HFFc6 (cell line): ENCODE measurements around the gene POGK. TPM values are rescaled to one million over a fixed set of nuclear protein-coding genes. Genes with fewer than 3 reads are reported as not detected.
A peak's percentile ranks its signal among the peaks of the same experiment; 100 is the strongest.

ENCODE experiments used
- DNase-seq: peaks from one replicate; pipeline ENCODE4 v3.0.0-alpha.2; 2018
- H3K27ac Mint-ChIP-seq: 2 replicates; pipeline ENCODE4 v1.8.0; 2020; ENCODE audit warnings: mild to moderate bottlenecking, mixed read lengths
- H3K27me3 Mint-ChIP-seq: 2 replicates; pipeline ENCODE4 v1.8.0; 2021; ENCODE audit warnings: mild to moderate bottlenecking, moderate library complexity, mixed read lengths; ENCODE audit not compliant: insufficient read depth
- H3K36me3 Mint-ChIP-seq: 2 replicates; pipeline ENCODE4 v1.8.0; 2021; ENCODE audit warnings: low read depth, mixed read lengths
- H3K4me1 Mint-ChIP-seq: 2 replicates; pipeline ENCODE4 v1.8.0; 2020; ENCODE audit warnings: low read depth, mixed read lengths
- H3K4me3 Mint-ChIP-seq: 2 replicates; pipeline ENCODE4 v1.8.0; 2020; ENCODE audit warnings: mild to moderate bottlenecking, moderate library complexity, mixed read lengths
- H3K9me3 Mint-ChIP-seq: 2 replicates; pipeline ENCODE4 v1.8.0; 2020; ENCODE audit warnings: mild to moderate bottlenecking, mixed read lengths
- CTCF ChIP-seq: fragments of 200-600 bp; sonication (generic); IDR thresholded peaks from 2 replicates; pipeline ENCODE4 v1.5.0; 2021; ENCODE audit warnings: antibody characterized with exemption, mild to moderate bottlenecking
- long read RNA-seq: library from polyadenylated mRNA; unstranded; transcript quantifications from one replicate; pipeline ENCODE4 v2.0.0, GENCODE V29; 2019
- total RNA-seq, 6 experiments: library from RNA; stranded (reverse); fragmentation: NEBNext Ultra II Directional; extraction: Animal tissue kit (Norgen Biotek cat#: 25700); gene quantifications; 2 replicates in 1 of 6; 3 replicates in 5 of 6; pipeline ENCODE4 v1.2.3, GENCODE V29; 2021

Gene POGK, protein sequence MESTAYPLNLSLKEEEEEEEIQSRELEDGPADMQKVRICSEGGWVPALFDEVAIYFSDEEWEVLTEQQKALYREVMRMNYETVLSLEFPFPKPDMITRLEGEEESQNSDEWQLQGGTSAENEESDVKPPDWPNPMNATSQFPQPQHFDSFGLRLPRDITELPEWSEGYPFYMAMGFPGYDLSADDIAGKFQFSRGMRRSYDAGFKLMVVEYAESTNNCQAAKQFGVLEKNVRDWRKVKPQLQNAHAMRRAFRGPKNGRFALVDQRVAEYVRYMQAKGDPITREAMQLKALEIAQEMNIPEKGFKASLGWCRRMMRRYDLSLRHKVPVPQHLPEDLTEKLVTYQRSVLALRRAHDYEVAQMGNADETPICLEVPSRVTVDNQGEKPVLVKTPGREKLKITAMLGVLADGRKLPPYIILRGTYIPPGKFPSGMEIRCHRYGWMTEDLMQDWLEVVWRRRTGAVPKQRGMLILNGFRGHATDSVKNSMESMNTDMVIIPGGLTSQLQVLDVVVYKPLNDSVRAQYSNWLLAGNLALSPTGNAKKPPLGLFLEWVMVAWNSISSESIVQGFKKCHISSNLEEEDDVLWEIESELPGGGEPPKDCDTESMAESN
- total RNA-seq, result 10 to 100 TPM; 27.6 to 36.3 (median 29.4) TPM
- long read RNA-seq, full-length matches to known transcripts, result 3 of 9 reads
- long read RNA-seq, partial matches to known transcripts, result 1 of 9 reads
- long read RNA-seq, other reads (novel, unspliced or antisense), result 5 of 9 reads

GRCh38 chr1:166838766-166839599 is at the start of gene POGK:
Gene POGK, plus strand, starts transcription at chr1:166839475. Its CDS starts 1,482 bp downstream, at chr1:166840957.
- Mint-ChIP-seq H3K27ac (peak within 1 kb of the TSS; percentile 97), H3K27me3 (no peaks in the 10 kb centered on the region; the same call in 1 of the 2 replicates), H3K9me3 (no peaks in the 10 kb centered on the region), H3K36me3 (peaks cover 32% of the 10 kb centered on the region), H3K4me3 (peak within 1 kb of the TSS; percentile 93), H3K4me1 (peaks cover 59% of the 10 kb centered on the region)
- no peak for TF ChIP-seq CTCF
- peak; percentile 77 for DNase-seq

GRCh38 chr1:166796620-166797236 is 42.5 kb upstream of the POGK start:
- no peaks in the 10 kb centered on the region for H3K4me1 Mint-ChIP-seq
- H3K4me3 Mint-ChIP-seq, result no peak overlapping the region
- H3K36me3 Mint-ChIP-seq, result no peaks in the 10 kb centered on the region
- no peak overlapping the region for H3K27ac Mint-ChIP-seq
- no peak for DNase-seq
- no peak for TF ChIP-seq CTCF
- H3K9me3 Mint-ChIP-seq, result peaks cover 5% of the 10 kb centered on the region
- peaks cover 6% of the 10 kb centered on the region for H3K27me3 Mint-ChIP-seq

- H3K4me3 Mint-ChIP-seq, result no peak overlapping the region
Observed at GRCh38 chr1:166808952-166809351, 30.3 kb upstream of the POGK start.

DNA sequence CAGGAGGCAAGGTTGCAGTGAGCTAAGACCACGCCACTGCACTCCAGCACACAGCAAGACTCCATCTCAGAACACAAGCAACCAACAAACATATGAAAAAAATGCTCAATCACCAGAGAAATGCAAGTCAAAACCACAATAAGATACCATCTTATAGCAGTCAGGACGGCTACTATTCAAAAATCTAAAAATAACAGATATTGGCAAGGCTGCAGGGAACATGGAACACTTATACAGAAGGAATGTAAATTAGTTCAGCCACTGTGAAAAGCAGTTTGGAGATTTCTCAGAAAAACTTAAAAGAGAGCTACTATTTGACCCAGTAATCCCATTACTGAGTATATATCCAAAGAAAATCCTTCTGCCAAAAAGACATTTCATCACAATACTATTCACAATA is 27.6 kb upstream of the POGK start:
- H3K27ac Mint-ChIP-seq, result peak overlapping the region; percentile 22; the same call in 1 of the 2 replicates
- TF ChIP-seq CTCF, result no peak
- H3K4me3 Mint-ChIP-seq, result no peak overlapping the region
- H3K4me1 Mint-ChIP-seq, result peaks cover 42% of the 10 kb centered on the region
- peak; percentile 91 for DNase-seq
- no peaks in the 10 kb centered on the region for H3K9me3 Mint-ChIP-seq
- no peaks in the 10 kb centered on the region for H3K36me3 Mint-ChIP-seq
- H3K27me3 Mint-ChIP-seq, result no peaks in the 10 kb centered on the region

More at GRCh38 chr1:166808952-166809351, 30.3 kb upstream of the POGK start:
- H3K27me3 Mint-ChIP-seq, result no peaks in the 10 kb centered on the region
- no peak for TF ChIP-seq CTCF
- H3K36me3 Mint-ChIP-seq, result no peaks in the 10 kb centered on the region
- H3K9me3 Mint-ChIP-seq, result no peaks in the 10 kb centered on the region
- peaks cover 26% of the 10 kb centered on the region for H3K4me1 Mint-ChIP-seq
- DNase-seq, result no peak
- H3K27ac Mint-ChIP-seq, result no peak overlapping the region
